ENCODE data around the gene MACF1.
A peak's percentile ranks its signal among the peaks of the same experiment; 100 is the strongest.

MACF1 gene

DNA sequence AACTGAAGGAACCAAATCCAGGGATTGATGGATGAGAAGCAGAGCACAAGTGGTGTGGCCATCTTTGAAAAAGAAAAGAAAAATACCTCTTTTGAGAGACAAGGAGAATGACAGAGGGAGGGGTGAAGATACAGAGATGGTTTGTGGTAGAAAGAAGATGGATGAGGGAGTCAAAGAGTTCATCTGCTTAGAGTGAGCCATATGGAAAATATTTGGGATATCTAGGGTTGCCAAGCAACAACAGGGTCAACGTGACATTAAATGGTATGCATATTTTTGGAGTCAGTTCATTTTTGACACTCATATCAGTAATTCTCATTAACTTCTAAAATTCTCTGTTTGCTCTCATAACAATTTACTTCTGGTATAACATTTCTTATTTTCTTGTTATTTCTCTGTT lies 50.7 kb downstream of the MACF1 start:
- no peak for ATAC-seq
- no peaks in the 10 kb centered on the region for H3K9me3 Mint-ChIP-seq
- peaks cover 30% of the 10 kb centered on the region for H3K36me3 Mint-ChIP-seq (ENCODE audit: low read depth)
- no peak overlapping the region for H3K4me3 Mint-ChIP-seq
- no peak for DNase-seq
- no peak overlapping the region for H3K27ac Mint-ChIP-seq
- peaks cover 20% of the 10 kb centered on the region for H3K4me1 Mint-ChIP-seq
- H3K27me3 Mint-ChIP-seq, result no peaks in the 10 kb centered on the region

DNA sequence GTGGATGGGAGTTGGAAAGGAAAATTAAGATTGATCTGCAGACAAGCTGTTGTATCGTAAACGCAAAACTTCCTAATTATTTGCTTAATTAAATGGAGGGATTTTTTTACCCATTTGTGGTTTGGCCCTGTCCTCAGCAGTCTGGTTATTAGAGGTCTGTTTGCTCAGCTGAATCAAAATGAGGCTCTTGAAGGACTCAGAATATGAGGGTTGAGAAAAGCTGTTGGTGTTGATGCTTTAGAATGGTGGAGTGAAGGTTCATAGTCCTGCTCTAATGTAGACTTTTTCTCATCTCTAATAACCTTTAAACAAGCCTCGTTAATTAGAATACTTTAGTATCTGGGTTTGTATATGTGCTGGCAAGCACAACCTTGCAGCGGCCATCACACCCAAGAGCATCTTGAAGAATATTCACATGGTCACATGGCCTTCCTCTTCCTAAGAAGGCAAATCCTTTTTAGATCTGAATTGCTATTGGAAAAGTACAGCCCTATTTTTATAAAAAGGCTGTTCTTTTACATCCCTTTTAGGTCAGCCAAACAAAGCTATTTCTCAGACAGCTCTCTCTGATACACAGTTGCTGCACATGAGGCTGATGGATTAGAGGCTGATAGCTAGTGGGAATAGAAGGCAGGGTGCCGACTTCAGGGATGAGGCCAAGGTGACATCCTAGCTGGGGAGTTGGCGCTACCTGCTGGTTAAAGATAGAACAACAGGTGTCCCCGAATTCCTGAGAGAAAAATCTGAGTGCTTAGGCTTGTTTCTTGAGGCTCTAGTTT lies 53.8 kb downstream of the MACF1 start:
- H3K9me3 Mint-ChIP-seq, result no peaks in the 10 kb centered on the region
- H3K4me3 Mint-ChIP-seq, result no peak overlapping the region
- H3K36me3 Mint-ChIP-seq (ENCODE audit: low read depth), result peaks cover 25% of the 10 kb centered on the region
- DNase-seq (peak; percentile 70), ATAC-seq (peak; percentile 62)
- no peaks in the 10 kb centered on the region for H3K27me3 Mint-ChIP-seq
- no peak overlapping the region for H3K27ac Mint-ChIP-seq
- peaks cover 35% of the 10 kb centered on the region for H3K4me1 Mint-ChIP-seq

DNA sequence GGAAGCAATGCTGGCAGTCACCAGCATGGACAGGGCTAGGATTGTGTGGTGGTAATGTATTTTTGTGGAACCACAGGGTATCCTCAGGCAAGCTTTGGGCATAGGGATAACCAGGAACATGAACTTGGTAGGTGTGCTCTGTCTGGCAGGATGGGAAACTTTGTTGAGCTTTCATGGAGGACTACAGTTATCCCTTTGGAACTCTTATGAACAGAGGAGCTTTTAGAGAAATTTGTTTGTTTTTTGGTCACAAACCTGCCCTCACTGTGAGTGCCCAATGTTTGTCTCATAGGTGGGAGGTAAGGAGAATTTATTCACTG lies 54.4 kb downstream of the MACF1 start:
- H3K4me1 Mint-ChIP-seq, result peaks cover 37% of the 10 kb centered on the region
- ATAC-seq, result no peak
- peaks cover 23% of the 10 kb centered on the region for H3K36me3 Mint-ChIP-seq (ENCODE audit: low read depth)
- no peak overlapping the region for H3K4me3 Mint-ChIP-seq
- DNase-seq, result no peak
- H3K27me3 Mint-ChIP-seq, result no peaks in the 10 kb centered on the region
- H3K27ac Mint-ChIP-seq, result no peak overlapping the region
- no peaks in the 10 kb centered on the region for H3K9me3 Mint-ChIP-seq

DNA sequence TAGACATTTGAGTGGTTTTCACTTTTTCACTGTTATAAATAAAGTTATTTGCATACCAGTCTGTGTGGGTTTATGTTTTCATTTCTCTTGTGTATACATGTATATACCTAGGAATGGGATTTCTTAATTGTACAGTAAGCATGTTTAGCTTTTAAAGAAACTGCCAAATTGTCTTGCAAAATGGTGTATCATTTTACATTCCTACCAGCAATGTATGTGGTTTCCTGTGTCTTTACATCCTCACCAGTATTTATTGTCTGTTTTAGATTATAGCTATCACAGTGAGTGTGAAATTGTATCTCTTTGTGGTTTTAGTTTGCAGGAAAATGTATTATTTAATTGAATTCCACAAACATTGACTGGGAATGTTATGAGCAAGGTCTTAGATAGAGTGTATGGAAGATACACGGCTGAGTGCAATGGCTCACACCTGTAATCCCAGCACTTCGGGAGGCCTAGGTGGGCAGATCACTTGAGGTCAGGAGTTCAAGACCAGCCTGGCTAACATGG lies 57.3 kb downstream of the MACF1 start:
- ATAC-seq, result no peak
- Mint-ChIP-seq H3K4me1 (peaks cover 55% of the 10 kb centered on the region), H3K27me3 (no peaks in the 10 kb centered on the region), H3K27ac (peak overlapping the region; percentile 64), H3K36me3 (ENCODE audit: low read depth) (peaks cover 25% of the 10 kb centered on the region), H3K4me3 (no peak overlapping the region), H3K9me3 (no peaks in the 10 kb centered on the region)
- no peak for DNase-seq

DNA sequence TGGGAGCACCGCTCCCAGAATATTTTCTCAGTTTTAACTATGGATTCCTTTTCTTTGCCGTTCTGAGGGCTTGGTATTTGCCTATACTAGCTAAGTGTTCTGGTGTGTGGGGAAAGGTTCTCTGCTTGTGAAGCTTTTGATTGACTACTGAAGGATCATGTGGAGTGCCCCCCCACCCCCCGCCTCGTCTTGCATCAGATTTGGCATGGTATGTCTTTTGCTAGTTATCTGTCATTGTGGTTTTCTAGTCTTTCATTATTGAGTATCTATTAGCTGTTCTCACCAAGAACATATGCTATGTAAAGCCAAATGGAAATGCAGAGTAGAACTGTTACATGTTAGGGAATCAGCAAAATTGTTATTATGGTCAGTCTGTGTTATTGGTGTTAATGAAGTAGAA lies 58.3 kb downstream of the MACF1 start:
- Mint-ChIP-seq H3K27me3 (no peaks in the 10 kb centered on the region), H3K36me3 (ENCODE audit: low read depth) (peaks cover 18% of the 10 kb centered on the region), H3K4me3 (no peak overlapping the region), H3K27ac (peak overlapping the region; percentile 65), H3K9me3 (no peaks in the 10 kb centered on the region), H3K4me1 (peaks cover 59% of the 10 kb centered on the region)
- ATAC-seq (peak; percentile 44), DNase-seq (no peak)

DNA sequence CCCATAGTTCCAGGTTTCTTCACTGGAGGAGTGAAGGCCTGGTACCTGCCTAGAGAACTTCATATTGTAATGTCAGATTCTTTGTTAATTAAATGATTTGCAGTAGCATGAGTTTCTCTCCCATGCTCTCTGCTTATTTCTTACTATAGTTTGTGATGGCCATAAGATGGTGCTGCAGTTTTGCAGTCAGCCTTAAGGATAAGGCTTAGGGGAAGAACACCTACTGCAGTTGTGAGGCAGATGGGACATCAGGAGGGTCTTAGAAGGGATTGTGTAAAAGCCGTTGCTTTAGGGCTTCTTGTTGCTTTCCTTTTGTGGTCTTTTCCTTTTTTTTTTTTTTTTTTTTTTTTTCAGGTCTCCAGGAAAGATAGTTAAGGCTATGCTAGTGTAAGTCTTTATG lies 61.8 kb downstream of the MACF1 start:
- Mint-ChIP-seq H3K4me3 (no peak overlapping the region), H3K36me3 (ENCODE audit: low read depth) (peaks cover 26% of the 10 kb centered on the region), H3K9me3 (no peaks in the 10 kb centered on the region), H3K27me3 (no peaks in the 10 kb centered on the region), H3K27ac (peak overlapping the region; percentile 14), H3K4me1 (peaks cover 78% of the 10 kb centered on the region)
- DNase-seq (no peak), ATAC-seq (no peak)

DNA sequence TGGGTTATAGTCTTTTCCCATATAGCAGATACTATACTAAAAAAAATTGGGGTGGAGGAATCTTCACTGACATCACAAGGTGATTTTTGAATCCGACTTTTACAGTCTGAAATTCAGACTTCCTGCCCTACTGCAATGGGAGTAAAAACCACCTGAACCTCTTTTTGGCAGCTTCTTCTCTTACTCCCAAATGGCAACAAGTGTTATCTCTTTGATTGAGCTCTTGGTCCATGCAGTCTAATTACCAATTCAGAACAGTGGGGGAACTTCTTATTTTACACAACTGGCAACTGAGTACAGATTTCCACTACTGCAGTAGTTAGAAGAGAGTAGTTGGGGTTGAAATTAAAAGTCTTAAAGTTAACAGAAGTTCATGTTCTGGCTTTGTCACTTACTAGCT lies 62.3 kb downstream of the MACF1 start:
- Mint-ChIP-seq H3K4me1 (peaks cover 78% of the 10 kb centered on the region), H3K4me3 (no peak overlapping the region), H3K27ac (no peak overlapping the region), H3K27me3 (no peaks in the 10 kb centered on the region), H3K36me3 (ENCODE audit: low read depth) (peaks cover 23% of the 10 kb centered on the region), H3K9me3 (no peaks in the 10 kb centered on the region)
- DNase-seq (no peak), ATAC-seq (no peak)

DNA sequence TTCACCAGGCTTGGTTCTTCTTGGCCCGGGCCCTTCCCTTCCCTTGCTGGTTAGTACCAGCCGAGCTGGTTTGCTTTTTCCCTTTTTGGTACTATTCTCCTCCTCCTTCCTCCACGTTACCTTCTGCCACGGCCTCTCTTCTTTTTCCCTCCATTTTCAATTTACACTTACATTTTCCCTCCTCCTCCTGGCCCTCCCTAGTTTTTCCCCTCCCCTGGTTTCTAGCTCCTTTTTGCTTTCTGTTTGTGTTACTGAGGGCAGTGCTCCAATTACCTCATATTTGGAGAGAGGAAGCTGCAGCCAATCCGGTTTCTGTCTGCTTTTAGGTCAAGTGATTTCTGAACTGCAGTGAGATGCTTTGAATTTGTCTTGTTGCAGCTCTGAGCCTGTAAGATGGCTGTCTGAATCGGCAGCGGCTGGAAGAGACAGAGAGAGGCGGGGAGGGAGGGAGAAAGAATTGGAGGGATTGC lies 63.7 kb downstream of the MACF1 start:
- peaks cover 75% of the 10 kb centered on the region for H3K4me1 Mint-ChIP-seq
- no peaks in the 10 kb centered on the region for H3K9me3 Mint-ChIP-seq
- H3K27ac Mint-ChIP-seq, result peak overlapping the region; percentile 75
- peak; percentile 31 for ATAC-seq
- peaks cover 20% of the 10 kb centered on the region for H3K36me3 Mint-ChIP-seq (ENCODE audit: low read depth)
- no peak for DNase-seq
- no peaks in the 10 kb centered on the region for H3K27me3 Mint-ChIP-seq
- peak overlapping the region; percentile 62 for H3K4me3 Mint-ChIP-seq

DNA sequence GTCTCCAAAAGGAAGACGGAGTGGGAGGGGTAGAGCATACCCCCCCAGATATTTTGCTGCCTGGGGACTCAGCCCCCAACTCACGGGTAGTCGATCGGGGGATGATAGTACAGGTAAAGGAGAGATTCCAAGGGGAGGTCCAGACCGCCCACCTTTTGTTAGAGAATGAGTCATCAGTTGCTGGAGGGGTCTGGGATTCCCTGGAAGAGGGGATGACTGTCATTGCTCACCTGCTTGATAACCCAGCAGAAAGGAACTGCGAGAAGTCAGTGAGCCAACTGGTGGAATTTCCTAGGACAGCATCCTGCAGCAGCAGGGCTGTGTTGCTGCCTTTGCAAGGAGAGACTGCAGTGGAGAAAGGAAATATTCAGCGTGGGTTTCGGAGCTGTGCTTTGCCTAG lies 64.4 kb downstream of the MACF1 start:
- no peak for DNase-seq
- Mint-ChIP-seq H3K27me3 (no peaks in the 10 kb centered on the region), H3K9me3 (no peaks in the 10 kb centered on the region), H3K4me3 (peak overlapping the region; percentile 62), H3K27ac (peak overlapping the region; percentile 1), H3K4me1 (peaks cover 71% of the 10 kb centered on the region), H3K36me3 (ENCODE audit: low read depth) (peaks cover 20% of the 10 kb centered on the region)
- no peak for ATAC-seq

DNA sequence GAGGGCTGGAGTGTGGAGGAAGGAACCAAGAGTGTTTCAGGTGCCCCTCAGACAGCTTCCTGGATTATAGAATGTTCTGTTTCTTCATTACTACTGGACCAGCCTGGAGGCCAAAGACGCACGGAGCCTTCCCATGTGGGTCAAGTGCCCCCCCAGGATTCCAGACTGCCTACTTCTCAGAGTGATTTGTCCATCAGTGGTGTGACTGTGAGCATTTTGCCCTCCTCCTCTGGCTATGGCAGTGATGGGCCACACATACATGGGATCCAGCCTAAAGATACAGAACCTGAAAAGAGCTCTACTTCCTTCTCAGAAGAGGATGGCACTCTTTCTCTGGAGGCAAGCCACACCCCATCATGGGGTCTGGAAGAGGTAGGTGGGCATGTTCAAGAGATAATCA lies 64.9 kb downstream of the MACF1 start:
- Mint-ChIP-seq H3K36me3 (ENCODE audit: low read depth) (peaks cover 17% of the 10 kb centered on the region), H3K9me3 (no peaks in the 10 kb centered on the region), H3K4me3 (no peak overlapping the region), H3K27me3 (no peaks in the 10 kb centered on the region), H3K4me1 (peaks cover 68% of the 10 kb centered on the region), H3K27ac (peak overlapping the region; percentile 1)
- DNase-seq (no peak), ATAC-seq (no peak)

DNA sequence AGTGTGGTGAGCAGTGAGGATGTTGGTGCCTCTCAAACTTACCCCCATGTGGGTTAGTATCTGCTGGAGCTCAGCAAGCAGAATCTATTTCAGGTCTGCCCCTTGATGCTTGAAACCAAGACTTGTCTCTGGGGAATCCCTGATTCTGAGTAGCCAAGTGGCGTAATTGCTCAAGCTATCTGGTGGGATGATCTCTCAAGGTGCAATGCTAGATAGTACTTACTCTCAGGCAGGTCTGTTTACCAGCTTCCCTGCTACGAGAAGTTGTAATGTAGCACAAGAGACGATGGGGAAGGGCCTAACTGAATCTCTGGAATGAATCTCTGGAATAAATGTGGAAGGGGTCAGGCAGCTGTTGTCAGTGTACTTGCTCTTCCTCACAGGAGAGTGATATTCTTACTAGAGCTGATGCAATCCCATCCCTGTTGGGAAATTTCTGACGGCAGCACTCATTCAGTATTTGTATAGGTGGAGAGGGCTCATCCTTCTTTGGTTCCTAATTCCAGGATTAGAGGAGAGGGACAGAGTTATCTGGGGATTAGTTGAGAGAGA lies 65.4 kb downstream of the MACF1 start:
- H3K27ac Mint-ChIP-seq, result peak overlapping the region; percentile 1
- no peaks in the 10 kb centered on the region for H3K27me3 Mint-ChIP-seq
- peak overlapping the region; percentile 23 for H3K4me3 Mint-ChIP-seq
- peaks cover 68% of the 10 kb centered on the region for H3K4me1 Mint-ChIP-seq
- H3K9me3 Mint-ChIP-seq, result no peaks in the 10 kb centered on the region
- ATAC-seq (peak; percentile 66), DNase-seq (no peak)
- H3K36me3 Mint-ChIP-seq (ENCODE audit: low read depth), result peaks cover 17% of the 10 kb centered on the region

DNA sequence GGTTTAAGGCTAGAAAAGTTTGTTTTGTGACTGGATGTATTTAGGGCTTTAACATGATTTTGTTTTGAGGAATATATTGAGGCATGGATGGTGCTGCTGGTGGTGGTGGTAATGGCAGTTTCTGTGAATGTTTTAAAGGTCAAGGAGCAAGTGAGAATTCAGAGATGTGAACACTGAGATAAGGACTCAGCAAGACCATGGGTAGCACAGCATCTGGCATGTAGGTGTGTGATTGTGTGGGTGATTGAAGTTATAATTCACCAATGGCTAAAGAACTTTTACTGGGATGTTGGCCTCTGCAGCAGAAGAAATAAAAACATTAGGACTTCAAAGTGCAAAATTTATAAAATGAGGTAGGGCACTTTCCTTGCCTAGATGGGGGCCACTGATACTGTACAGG lies 65.9 kb downstream of the MACF1 start:
- ATAC-seq (peak; percentile 35), DNase-seq (no peak)
- Mint-ChIP-seq H3K4me3 (peak overlapping the region; percentile 23), H3K36me3 (ENCODE audit: low read depth) (peaks cover 17% of the 10 kb centered on the region), H3K27ac (peak overlapping the region; percentile 1), H3K4me1 (peaks cover 64% of the 10 kb centered on the region), H3K27me3 (no peaks in the 10 kb centered on the region), H3K9me3 (no peaks in the 10 kb centered on the region)

DNA sequence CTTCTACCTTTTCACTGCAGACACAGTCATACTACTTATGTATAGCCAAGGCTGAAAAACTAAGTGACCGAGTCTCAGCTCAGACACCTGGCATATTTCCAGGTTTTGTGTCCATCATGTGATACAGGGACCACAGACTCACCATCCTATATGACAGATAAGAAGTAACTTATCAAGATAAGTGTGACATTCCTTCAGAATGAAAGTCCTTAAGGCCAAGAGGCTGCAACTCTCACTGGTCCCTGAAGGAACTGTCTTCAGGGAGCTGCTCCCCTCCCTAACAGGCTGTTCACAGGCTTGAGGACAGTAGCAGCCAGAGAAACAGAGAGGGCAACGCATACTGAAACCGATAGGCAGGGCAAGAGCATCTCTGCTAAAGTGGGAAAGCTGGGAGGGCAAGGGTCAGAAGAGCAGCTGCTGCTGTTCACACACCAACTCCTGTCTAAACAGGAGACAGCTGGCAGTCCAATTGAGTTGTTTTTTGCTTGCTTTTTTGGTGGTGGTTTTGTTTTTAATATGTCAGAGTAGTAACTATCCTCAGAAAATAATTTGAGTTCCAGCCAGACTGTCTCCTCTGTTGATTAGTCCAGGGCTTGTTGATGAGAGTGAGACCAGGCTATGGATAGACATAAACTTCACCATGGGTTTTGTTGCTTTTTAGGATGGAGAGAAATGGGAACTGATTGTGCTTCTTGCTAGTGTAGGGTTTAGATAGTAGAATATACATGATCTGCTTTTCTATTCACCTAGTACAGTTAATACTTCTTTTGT lies 67.7 kb downstream of the MACF1 start:
- Mint-ChIP-seq H3K4me1 (peaks cover 51% of the 10 kb centered on the region), H3K9me3 (no peaks in the 10 kb centered on the region), H3K4me3 (no peak overlapping the region), H3K36me3 (ENCODE audit: low read depth) (peaks cover 17% of the 10 kb centered on the region), H3K27ac (peak overlapping the region; percentile 25), H3K27me3 (no peaks in the 10 kb centered on the region)
- DNase-seq (no peak), ATAC-seq (peak; percentile 29)

DNA sequence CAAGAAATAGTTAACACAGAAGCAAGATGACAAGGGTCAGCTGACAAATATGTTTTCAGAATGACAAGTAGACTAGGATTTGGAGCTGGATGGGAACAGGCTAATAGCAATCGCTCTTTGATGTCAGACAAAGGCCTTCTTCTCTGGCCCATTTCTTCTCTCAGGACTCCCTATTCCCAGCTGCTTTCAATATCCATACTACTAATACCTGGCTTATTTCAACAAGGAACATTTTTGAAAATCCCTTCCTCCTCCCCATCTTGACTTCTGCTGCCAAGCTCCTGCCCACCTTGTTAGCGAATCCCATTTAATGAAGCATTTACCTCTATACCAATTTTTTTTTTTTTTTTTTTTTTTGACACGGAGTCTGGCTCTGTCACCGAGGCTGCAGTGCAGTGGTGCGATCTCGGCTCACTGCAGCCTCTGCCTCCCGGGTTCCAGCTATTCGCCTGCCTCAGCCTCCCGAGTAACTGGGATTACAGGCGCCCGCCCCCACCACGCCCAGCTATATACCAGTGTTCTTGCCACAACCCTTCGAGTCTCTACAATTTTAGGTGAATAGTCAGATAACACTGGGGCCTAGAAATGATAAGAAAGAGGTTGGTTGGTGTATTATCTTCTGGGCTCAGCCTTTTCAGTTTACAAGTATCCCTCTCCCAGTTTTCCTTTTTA lies 68.4 kb downstream of the MACF1 start:
- no peak overlapping the region for H3K4me3 Mint-ChIP-seq
- no peaks in the 10 kb centered on the region for H3K27me3 Mint-ChIP-seq
- H3K27ac Mint-ChIP-seq, result no peak overlapping the region
- no peaks in the 10 kb centered on the region for H3K9me3 Mint-ChIP-seq
- H3K36me3 Mint-ChIP-seq (ENCODE audit: low read depth), result peaks cover 17% of the 10 kb centered on the region
- DNase-seq (no peak), ATAC-seq (no peak)
- peaks cover 55% of the 10 kb centered on the region for H3K4me1 Mint-ChIP-seq

All from activated naive CD8-positive, alpha-beta T cell treated with anti-CD3 and anti-CD28 coated beads, Interleukin-2, amount 50 U/mL, for 24 hours (primary cell).